DND-41 (cell line): ENCODE measurements around the gene TINAG.

Experiments
- CTCF ChIP-seq: IDR thresholded peaks from 2 replicates; pipeline ENCODE4 v1.5.1; 2012; ENCODE audit warnings: borderline replicate concordance, low read length, moderate library complexity, mild to moderate bottlenecking; ENCODE audit not compliant: poor library complexity, severe bottlenecking; ENCODE audit errors: extremely low read depth
- EZH2 ChIP-seq: IDR thresholded peaks from 3 replicates; pipeline ENCODE4 v1.6.1; 2012; ENCODE audit warnings: borderline replicate concordance, low read depth, mild to moderate bottlenecking, moderate library complexity, low read length, inconsistent platforms; ENCODE audit not compliant: severe bottlenecking

DNA sequence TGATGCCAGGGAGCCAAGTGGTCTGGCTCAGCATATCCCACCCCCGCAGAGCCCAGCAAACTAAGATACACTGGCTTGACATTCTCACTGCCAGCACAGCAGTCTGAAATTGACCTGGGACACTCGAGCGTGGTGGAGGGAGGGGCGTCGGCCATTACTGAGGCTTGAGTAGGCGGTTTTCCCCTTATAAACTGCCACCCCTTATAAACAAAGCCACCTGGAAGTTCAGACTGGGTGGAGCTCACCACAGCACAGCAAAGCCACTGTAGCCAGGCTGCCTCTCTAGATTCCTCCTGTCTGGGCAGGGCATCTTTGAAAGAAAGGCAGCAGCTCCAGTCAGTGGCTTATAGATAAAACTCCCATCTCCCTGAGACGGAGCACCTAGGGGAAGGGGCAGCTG, 19.4 kb downstream of the TINAG start:
- TF ChIP-seq CTCF (no peak), EZH2 (no peak)
